GM12872 (cell line): Measurements from ENCODE around the gene PFKFB1.
A peak's percentile ranks its signal among the peaks of the same experiment; 100 is the strongest.

Experiments
- TF ChIP-seq, protein P1 (sequence below): IDR thresholded peaks from 3 replicates; pipeline ENCODE4 v1.5.1; 2011; ENCODE audit warnings: low read depth, mild to moderate bottlenecking, low read length, moderate library complexity; ENCODE audit not compliant: insufficient read depth

The PFKFB1 gene

DNA sequence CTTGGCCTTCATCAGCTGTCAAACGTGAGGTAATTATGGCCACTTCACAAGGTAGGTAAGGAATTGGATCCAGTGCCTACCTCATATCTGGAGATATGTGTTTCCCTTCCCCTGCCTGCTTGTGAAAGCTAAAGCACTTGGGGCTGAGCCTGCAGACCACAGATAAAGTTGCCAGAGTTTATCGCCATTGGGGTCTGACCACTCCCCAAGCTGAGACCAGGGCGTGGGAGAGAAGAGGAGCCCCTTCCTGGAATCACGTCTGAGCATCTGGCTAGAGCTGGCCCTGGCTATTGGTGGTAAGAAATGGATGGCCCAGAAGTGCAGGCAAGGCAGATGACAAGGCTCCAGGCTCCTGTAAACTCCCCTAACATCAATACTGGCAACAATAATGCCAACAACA is 34.1 kb upstream of the PFKFB1 start:
- TF ChIP-seq, protein P1, sequence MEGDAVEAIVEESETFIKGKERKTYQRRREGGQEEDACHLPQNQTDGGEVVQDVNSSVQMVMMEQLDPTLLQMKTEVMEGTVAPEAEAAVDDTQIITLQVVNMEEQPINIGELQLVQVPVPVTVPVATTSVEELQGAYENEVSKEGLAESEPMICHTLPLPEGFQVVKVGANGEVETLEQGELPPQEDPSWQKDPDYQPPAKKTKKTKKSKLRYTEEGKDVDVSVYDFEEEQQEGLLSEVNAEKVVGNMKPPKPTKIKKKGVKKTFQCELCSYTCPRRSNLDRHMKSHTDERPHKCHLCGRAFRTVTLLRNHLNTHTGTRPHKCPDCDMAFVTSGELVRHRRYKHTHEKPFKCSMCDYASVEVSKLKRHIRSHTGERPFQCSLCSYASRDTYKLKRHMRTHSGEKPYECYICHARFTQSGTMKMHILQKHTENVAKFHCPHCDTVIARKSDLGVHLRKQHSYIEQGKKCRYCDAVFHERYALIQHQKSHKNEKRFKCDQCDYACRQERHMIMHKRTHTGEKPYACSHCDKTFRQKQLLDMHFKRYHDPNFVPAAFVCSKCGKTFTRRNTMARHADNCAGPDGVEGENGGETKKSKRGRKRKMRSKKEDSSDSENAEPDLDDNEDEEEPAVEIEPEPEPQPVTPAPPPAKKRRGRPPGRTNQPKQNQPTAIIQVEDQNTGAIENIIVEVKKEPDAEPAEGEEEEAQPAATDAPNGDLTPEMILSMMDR: no peak

DNA sequence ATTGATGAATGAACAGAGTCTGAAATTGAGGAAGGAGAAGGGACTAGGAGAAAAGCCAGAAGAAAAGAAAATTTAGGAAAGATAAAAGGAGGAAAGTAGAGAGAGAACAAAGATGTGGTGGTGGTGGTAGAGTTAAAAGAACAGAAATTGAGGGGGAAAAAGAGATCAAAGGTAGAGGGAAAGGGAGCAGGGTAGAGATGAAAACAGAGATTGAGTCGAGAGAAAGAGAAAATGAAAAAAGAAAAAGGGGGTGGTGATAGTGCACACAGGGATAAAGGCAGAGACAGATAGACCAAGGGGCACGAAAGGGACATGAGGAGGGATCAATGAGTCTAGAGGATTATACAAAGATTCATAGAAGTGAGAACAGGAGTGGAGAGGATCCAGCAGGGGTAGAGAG is 32.9 kb upstream of the PFKFB1 start:
- TF ChIP-seq, protein P1: no peak

DNA sequence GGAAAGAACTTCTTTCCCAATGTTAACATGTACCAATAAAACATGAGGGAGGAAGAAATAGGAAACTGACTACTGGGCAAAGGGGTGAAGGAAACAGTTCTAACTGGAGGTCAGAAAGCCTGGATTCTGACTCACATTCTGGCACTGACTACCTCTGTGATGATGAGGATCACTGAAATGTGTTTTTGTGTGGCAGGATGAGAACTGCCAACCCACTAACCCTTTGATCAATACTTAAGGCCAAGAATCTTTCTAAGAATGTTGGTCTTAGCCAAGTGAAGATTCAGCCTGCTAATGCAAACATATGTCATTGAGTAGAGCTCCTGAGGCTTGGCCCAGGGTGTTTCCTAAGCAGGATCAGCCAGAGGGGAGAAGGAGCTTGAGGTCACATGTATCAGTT is 32.2 kb upstream of the PFKFB1 start:
- TF ChIP-seq, protein P1: no peak

DNA sequence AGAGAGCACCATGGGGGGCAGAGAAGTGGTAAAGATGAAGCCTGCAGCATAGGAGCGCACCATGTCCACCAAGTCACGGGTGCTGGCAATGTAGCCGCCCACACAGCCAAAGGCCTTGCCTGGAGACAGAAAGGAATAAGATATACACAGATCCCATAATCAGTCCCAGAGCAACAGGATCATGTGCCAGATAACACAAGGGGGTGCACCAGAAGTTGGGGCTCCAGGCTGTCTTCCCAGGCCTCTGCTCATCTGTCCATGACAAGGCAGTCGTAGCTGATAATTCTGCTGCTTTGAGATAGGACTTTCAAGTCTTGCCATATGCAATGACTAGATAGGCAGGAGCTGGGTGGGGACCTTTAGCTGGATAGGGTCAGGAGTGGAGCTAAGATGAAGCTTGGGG is 20.9 kb upstream of the PFKFB1 start:
- TF ChIP-seq, protein P1: no peak

DNA sequence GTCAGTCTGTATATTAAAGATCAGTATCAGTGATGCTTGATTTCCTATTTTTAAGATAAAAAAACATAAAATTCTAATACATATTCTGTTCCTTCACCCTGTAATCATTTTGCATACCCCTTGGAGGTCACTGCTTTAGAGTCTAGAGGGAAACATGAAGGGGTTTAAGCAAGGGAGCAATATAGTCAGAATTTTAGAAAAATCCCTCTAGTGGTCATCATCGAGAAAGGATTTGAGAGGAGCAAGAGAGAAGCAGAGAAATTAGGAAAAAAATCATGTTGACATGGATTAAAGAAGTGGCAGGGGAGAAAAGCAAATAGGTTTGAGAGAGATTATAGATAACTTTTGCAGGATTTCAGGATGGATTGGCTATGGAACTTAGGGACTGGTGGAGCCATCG is 17.3 kb upstream of the PFKFB1 start:
- TF ChIP-seq, protein P1: peak; percentile 24; the same call in 2 of the 3 replicates

DNA sequence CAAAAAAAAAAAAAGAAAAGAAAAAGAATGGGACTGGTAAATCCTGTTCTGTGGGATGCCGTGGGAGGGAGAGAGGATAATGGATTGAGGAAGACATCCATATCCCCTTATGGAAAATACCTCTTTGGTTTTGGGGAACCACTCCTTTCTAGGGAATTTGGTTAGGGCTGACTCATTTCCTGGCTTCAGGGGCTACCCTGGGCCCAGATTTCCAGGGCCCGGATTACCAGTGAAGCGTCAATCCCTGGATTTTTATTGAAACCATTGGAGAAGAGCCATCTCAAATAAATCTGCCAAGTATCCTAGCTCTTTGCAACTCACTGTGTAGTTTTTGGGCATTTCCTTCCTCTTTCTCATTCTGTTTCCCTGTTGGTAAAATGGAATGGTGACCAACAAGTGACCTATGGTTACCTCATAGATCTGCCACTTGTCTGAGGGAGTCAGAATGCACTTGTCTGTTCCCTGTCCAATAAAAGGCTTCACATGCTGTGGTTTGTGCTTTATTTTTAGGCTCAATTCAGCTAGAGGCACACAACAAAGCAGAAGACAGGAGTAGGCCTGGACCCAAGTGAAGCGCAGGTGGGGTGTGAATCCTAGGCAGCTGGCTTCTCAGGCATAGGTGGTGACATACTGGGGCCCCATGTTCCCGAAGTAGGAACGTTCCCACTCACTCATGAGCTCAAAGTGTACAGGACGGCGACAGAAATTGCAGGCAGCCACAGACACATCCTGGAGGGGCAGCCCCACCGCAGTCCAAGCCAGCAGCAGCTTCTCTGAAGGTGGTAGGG is 14.8 kb upstream of the PFKFB1 start:
- TF ChIP-seq, protein P1: no peak

DNA sequence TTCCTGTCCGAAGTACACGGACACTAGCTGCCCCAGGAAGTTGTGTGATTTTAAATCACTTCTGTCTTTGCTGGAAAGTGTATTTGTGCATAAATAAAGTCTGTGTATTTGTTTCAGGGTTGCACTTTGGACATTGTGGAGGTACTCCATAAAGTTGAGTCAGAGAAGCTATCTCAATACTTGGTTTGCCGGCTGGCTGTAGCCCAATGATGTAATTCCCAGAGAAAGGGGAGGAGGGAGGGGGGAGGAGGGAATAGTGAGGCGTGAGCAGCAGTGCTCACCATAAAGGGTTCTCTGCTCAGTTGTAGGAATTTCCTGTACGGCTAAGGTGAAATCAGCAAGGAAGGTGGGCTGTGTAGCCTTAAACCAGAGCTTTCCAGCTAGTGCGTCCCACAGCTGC is 13.7 kb upstream of the PFKFB1 start:
- TF ChIP-seq, protein P1: no peak
